GM23248 (cell line): ENCODE measurements around the gene MKLN1.

Experiments used
- EZH2 ChIP-seq: fragments of 200-600 bp; sonication (generic); IDR thresholded peaks from 2 replicates; pipeline ENCODE4 v1.6.1; 2018; ENCODE audit warnings: antibody characterized with exemption, mild to moderate bottlenecking; ENCODE audit not compliant: insufficient read depth, poor library complexity, severe bottlenecking
- EZH2phosphoT487 ChIP-seq: fragments of 200-600 bp; sonication (generic); IDR thresholded peaks from 2 replicates; pipeline ENCODE4 v1.6.1; 2018; ENCODE audit warnings: antibody characterized with exemption, moderate library complexity, mild to moderate bottlenecking, low read depth; ENCODE audit not compliant: insufficient read depth

DNA sequence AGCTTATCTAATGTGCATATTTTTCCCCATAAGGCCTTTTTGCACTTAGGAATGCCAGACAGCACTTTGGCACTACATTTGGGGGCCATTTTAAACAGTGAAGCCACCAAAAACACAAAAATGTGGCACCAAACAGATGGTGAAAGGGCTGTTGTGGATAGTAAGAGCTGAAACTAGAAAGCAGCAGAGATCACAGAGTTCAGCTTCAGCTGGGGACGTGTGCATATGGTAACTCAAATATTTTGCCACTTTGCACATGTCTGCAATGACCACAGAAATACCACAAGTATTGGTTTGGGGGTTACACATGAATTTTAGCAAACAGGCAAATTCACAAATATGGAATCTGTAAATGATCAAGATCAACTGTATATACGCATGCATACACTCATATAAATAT lies 155.9 kb downstream of the MKLN1 start:
- TF ChIP-seq EZH2 (no peak), EZH2phosphoT487 (no peak)
